Epidermal melanocyte (primary cell): ENCODE results near the gene SDK1.
"Not testable (repeated sequence)": the region's sequence is repeated elsewhere in the genome, so short reads cannot be mapped to it uniquely, and the experiment has no call there.

Source experiments
- DNase-seq: peaks from one replicate; pipeline ENCODE4 v3.0.0; 2011; ENCODE audit warnings: low spot score; ENCODE audit not compliant: insufficient read length

The SDK1 gene

GRCh38 chr7:3578399-3578798 is 277.3 kb downstream of the SDK1 start:
- DNase-seq = no peak

GRCh38 chr7:3579638-3580219 is 278.7 kb downstream of the SDK1 start:
- DNase-seq = no peak

- not testable (repeated sequence) for DNase-seq
Observed at GRCh38 chr7:3582145-3582544, 281.1 kb downstream of the SDK1 start.

- no peak for DNase-seq
Observed at GRCh38 chr7:3585826-3586225, 284.8 kb downstream of the SDK1 start.

GRCh38 chr7:3588341-3588740 is 287.3 kb downstream of the SDK1 start:
- DNase-seq = no peak

- DNase-seq = no peak
Observed at GRCh38 chr7:3589752-3590151, 288.7 kb downstream of the SDK1 start.

- DNase-seq = no peak
Observed at GRCh38 chr7:3591219-3591618, 290.2 kb downstream of the SDK1 start.

- no peak for DNase-seq
Observed at GRCh38 chr7:3591944-3592343, 290.9 kb downstream of the SDK1 start.

- no peak for DNase-seq
Observed at GRCh38 chr7:3592401-3593134, 291.5 kb downstream of the SDK1 start.

- DNase-seq = no peak
Observed at GRCh38 chr7:3594901-3595300, 293.8 kb downstream of the SDK1 start.

GRCh38 chr7:3598854-3599253 is 297.8 kb downstream of the SDK1 start:
- DNase-seq = no peak

GRCh38 chr7:3605222-3605621 is 304.2 kb downstream of the SDK1 start:
- no peak for DNase-seq

GRCh38 chr7:3606436-3606835 is 305.4 kb downstream of the SDK1 start:
- DNase-seq = no peak

- DNase-seq = no peak
Observed at GRCh38 chr7:3607847-3608246, 306.8 kb downstream of the SDK1 start.

- DNase-seq = no peak
Observed at GRCh38 chr7:3616306-3616705, 315.3 kb downstream of the SDK1 start.

- no peak for DNase-seq
Observed at GRCh38 chr7:3630081-3630480, 329.0 kb downstream of the SDK1 start.

GRCh38 chr7:3634396-3634795 is 333.3 kb downstream of the SDK1 start:
- no peak for DNase-seq

- DNase-seq = no peak
Observed at GRCh38 chr7:3636131-3636860, 335.2 kb downstream of the SDK1 start.

GRCh38 chr7:3639253-3639652 is 338.2 kb downstream of the SDK1 start:
- no peak for DNase-seq

GRCh38 chr7:3641582-3641981 is 340.5 kb downstream of the SDK1 start:
- no peak for DNase-seq

- DNase-seq = no peak
Observed at GRCh38 chr7:3643091-3643490, 342.0 kb downstream of the SDK1 start.

GRCh38 chr7:3648276-3648675 is 347.2 kb downstream of the SDK1 start:
- DNase-seq = no peak

- DNase-seq = no peak
Observed at GRCh38 chr7:3649250-3649649, 348.2 kb downstream of the SDK1 start.
